GM19025 (cell line): ENCODE measurements around the gene THSD4.

Experiments
- ATAC-seq: cut with Tn5 transposase; IDR thresholded peaks from one replicate; pipeline ENCODE4 v1.9.1; 2021; ENCODE audit warnings: mild to moderate bottlenecking, low read depth, moderate library complexity; ENCODE audit not compliant: unreplicated experiment

The THSD4 gene

GRCh38 chr15:71278989-71279756 lies 163.9 kb downstream of the THSD4 start:
- no peak for ATAC-seq

- no peak for ATAC-seq
These were observed 164.5 kb downstream of the THSD4 start for GRCh38 chr15:71279757-71280141.

GRCh38 chr15:71280206-71280605 lies 164.9 kb downstream of the THSD4 start:
- no peak for ATAC-seq

- ATAC-seq = no peak
These were observed 166.0 kb downstream of the THSD4 start for GRCh38 chr15:71281256-71281655.

GRCh38 chr15:71282076-71282475 lies 166.8 kb downstream of the THSD4 start:
- ATAC-seq = no peak

- ATAC-seq = no peak
These were observed 173.2 kb downstream of the THSD4 start for GRCh38 chr15:71288348-71288955.

- ATAC-seq = no peak
These were observed 174.7 kb downstream of the THSD4 start for GRCh38 chr15:71290002-71290401.

- no peak for ATAC-seq
These were observed 175.8 kb downstream of the THSD4 start for GRCh38 chr15:71290881-71291635.

- ATAC-seq = no peak
These were observed 176.5 kb downstream of the THSD4 start for GRCh38 chr15:71291723-71292122.

GRCh38 chr15:71293723-71294122 lies 178.5 kb downstream of the THSD4 start:
- ATAC-seq = no peak

GRCh38 chr15:71294251-71294910 lies 179.1 kb downstream of the THSD4 start:
- no peak for ATAC-seq

- no peak for ATAC-seq
These were observed 179.8 kb downstream of the THSD4 start for GRCh38 chr15:71294911-71295602.

GRCh38 chr15:71295603-71296314 lies 180.5 kb downstream of the THSD4 start:
- ATAC-seq = no peak

GRCh38 chr15:71296315-71296679 lies 181.0 kb downstream of the THSD4 start:
- ATAC-seq = no peak

- no peak for ATAC-seq
These were observed 186.8 kb downstream of the THSD4 start for GRCh38 chr15:71301958-71302621.

GRCh38 chr15:71302861-71303410 lies 187.7 kb downstream of the THSD4 start:
- ATAC-seq = no peak

GRCh38 chr15:71303977-71304376 lies 188.7 kb downstream of the THSD4 start:
- ATAC-seq = no peak

- no peak for ATAC-seq
These were observed 189.4 kb downstream of the THSD4 start for GRCh38 chr15:71304681-71305080.

- no peak for ATAC-seq
These were observed 191.3 kb downstream of the THSD4 start for GRCh38 chr15:71306538-71306937.
